Motor neuron (in vitro differentiated cells): Measurements from ENCODE around the gene CNTLN. TPM values are rescaled to one million over a fixed set of nuclear protein-coding genes. Genes with fewer than 3 reads are reported as not detected.
A peak's percentile ranks its signal among the peaks of the same experiment; 100 is the strongest.
"Not testable (repeated sequence)": the region's sequence is repeated elsewhere in the genome, so short reads cannot be mapped to it uniquely, and the experiment has no call there.

Source experiments
- ATAC-seq, 8 experiments: fragments of 200-7000 bp; cut with Tn5 transposase; replicated peaks in 6 of 8; 2 replicates each; pipeline ENCODE4 v1.8.0; 2021; ENCODE audit warnings: mild to moderate bottlenecking in 8 of 8, moderate library complexity in 8 of 8
- H3K27ac ChIP-seq, 2 donors: fragments of 250-450 bp; sonication (Bioruptor Pico); 2 replicates each; pipeline ENCODE4 v1.9.0; 2021; ENCODE audit warnings: antibody characterized with exemption in 2 of 2, mild to moderate bottlenecking in 2 of 2, moderate library complexity in 1 of 2
- H3K4me1 ChIP-seq, 2 donors: fragments of 250-450 bp; sonication (Bioruptor Pico); replicated peaks in 1 of 2; 2 replicates each; pipeline ENCODE4 v1.6.1; 2021; ENCODE audit warnings: antibody characterized with exemption in 2 of 2, mild to moderate bottlenecking in 2 of 2, moderate library complexity in 1 of 2
- H3K4me3 ChIP-seq, 5 donors: fragments of 250-450 bp; sonication (Bioruptor Pico); 2 replicates each; pipeline ENCODE4 v1.9.0; 2021; ENCODE audit warnings: antibody characterized with exemption in 5 of 5, mild to moderate bottlenecking in 5 of 5, moderate library complexity in 4 of 5
- WGBS, 10 experiments: fragments of 450-650 bp; shearing (Covaris generic); methylation state at CpG; one replicate each; pipeline ENCODE4 v1.0.0; 2022; 5-methylcytosine and 5-hydroxymethylcytosine counted together
- in situ Hi-C, 9 experiments: fragments of 400-800 bp; cut with MboI; loops; one replicate each; pipeline ENCODE4 v1.15.0; 2021; ENCODE audit warnings: low sequenced_read_pairs in 9 of 9, low pct_unique_long_range_greater_than_20kb in 2 of 9; ENCODE audit not compliant: unreplicated experiment in 9 of 9
- total RNA-seq, 8 experiments: library from RNA; unstranded; fragments of 300-600 nt; gene quantifications; 2 replicates each; pipeline versions ENCODE4 v1.2.3 to v1.2.4, GENCODE V29; 2022

The CNTLN gene
- total RNA-seq, 8 experiments from 2014 or later = 6.3 to 19.0 (median 9.3) TPM

DNA sequence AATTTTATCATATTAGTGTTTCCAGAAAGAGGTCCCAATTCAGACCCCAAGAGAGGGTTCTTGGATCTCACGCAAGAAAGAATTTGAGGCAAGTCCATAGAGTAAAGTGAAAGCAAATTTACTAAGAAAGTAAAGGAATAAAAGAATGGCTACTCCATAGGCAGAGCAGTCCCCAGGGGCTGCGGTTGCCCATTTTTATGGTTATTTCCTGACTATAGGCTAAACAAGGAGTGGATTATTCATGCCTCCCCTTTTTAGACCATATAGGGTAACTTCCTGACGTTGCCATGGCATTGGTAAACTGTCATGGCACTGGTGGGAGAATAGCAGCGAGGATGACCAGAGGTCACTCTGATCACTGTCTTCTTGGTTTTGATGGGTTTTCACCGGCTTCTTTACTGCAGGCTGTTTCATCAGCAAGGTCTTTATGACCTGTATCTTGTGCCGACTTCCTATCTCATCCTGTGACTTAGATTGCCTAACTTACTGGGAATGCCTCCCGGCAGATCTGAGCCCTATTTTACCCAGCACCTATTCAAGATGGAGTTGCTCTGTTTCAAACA lies 262.4 kb downstream of the CNTLN start:
- in situ Hi-C loops, H3K4me3 ChIP-seq: not testable (repeated sequence)
- peak overlapping the region in 1 of 2 donors; percentile 43 for H3K27ac ChIP-seq
- peaks cover 0 to 18% of the 10 kb centered on the region in 2 donors for H3K4me1 ChIP-seq
- peak in 3 of 8 experiments; percentile 17 to 57 (median 52) for ATAC-seq
- 39 to 100% (median 82%) methylated on average over 1 to 7 of the region's 7 CpGs; no CpG with 5 or more reads in 1 of the 10 experiments for whole genome bisulfite sequencing, 10 experiments

DNA sequence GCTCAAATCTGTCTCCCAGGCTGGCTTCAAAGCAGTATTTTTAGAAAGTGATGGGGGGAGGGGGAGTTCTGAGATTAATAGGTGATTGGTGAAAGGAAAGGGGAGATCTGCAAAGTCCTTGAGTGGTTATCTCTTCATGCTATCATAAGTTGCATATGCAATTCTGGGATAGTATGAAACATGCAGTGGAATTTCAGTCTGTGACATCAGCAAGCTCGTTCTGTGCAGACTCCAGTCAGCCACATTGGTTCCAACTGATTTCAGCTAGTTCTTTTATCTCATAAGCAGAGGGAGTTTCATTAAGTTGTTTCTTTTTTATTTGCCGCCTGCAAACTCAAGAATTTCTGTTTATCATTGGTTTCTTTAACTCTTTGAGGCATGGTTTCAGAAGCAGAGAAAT lies 263.5 kb downstream of the CNTLN start:
- H3K4me1 ChIP-seq = peaks cover 0 to 18% of the 10 kb centered on the region in 2 donors
- peak in 4 of 8 experiments; percentile 32 to 97 (median 77) for ATAC-seq
- in situ Hi-C loops = no loop called here
- no peak overlapping the region for H3K4me3 ChIP-seq
- no peak overlapping the region for H3K27ac ChIP-seq
- WGBS, 10 experiments = 70 to 100% (median 96%) methylated on average over 1 to 2 of the region's 2 CpGs; no CpG with 5 or more reads in 1 of the 10 experiments

GRCh38 chr9:17401858-17402257 lies 267.0 kb downstream of the CNTLN start:
- Histone ChIP-seq H3K27ac (no peak overlapping the region), H3K4me3 (no peak overlapping the region), H3K4me1 (peaks cover 0 to 15% of the 10 kb centered on the region in 2 donors)
- WGBS, 10 experiments = 50 to 100% (median 89%) methylated on average over 1 to 2 of the region's 2 CpGs
- in situ Hi-C loops = no loop called here
- ATAC-seq = peak in 3 of 8 experiments; percentile 32 to 56 (median 40)

- ATAC-seq = peak in 3 of 8 experiments; percentile 28 to 65 (median 40)
- H3K4me1 ChIP-seq = peaks cover 0 to 12% of the 10 kb centered on the region in 2 donors
- 38 to 100% (median 91%) methylated on average over 1 to 2 of the region's 2 CpGs for WGBS, 10 experiments
- in situ Hi-C loops = no loop called here
- no peak overlapping the region for H3K4me3 ChIP-seq
- no peak overlapping the region for H3K27ac ChIP-seq
These were observed 267.5 kb downstream of the CNTLN start for GRCh38 chr9:17402309-17402708.

- Histone ChIP-seq H3K27ac (no peak overlapping the region), H3K4me1 (peaks cover 0 to 2% of the 10 kb centered on the region in 2 donors), H3K4me3 (no peak overlapping the region)
- ATAC-seq = no peak
- in situ Hi-C loops = no loop called here
- 80 to 100% (median 100%) methylated on average over 1 to 6 of the region's 6 CpGs; no CpG with 5 or more reads in 5 of the 10 experiments for WGBS, 10 experiments
These were observed 268.7 kb downstream of the CNTLN start for GRCh38 chr9:17403539-17403938.

GRCh38 chr9:17414986-17415385 lies 280.1 kb downstream of the CNTLN start:
- WGBS, 10 experiments = 0 to 75% (median 45%) methylated on average over 1 to 3 of the region's 3 CpGs
- H3K4me3 ChIP-seq = no peak overlapping the region
- no peaks in the 10 kb centered on the region for H3K4me1 ChIP-seq
- in situ Hi-C loops = no loop called here
- no peak overlapping the region for H3K27ac ChIP-seq
- no peak for ATAC-seq

- ATAC-seq = no peak
- Histone ChIP-seq H3K4me3 (no peak overlapping the region), H3K27ac (no peak overlapping the region), H3K4me1 (no peaks in the 10 kb centered on the region)
- in situ Hi-C loops = no loop called here
- WGBS, 10 experiments = 83 to 100% (median 95%) methylated on average over 1 to 3 of the region's 4 CpGs; no CpG with 5 or more reads in 3 of the 10 experiments
These were observed 288.3 kb downstream of the CNTLN start for GRCh38 chr9:17422994-17423680.

- 81 to 100% (median 100%) methylated on average over 1 to 3 of the region's 4 CpGs; no CpG with 5 or more reads in 3 of the 10 experiments for WGBS, 10 experiments
- in situ Hi-C loops = no loop called here
- Histone ChIP-seq H3K4me3 (no peak overlapping the region), H3K27ac (no peak overlapping the region), H3K4me1 (no peaks in the 10 kb centered on the region)
- ATAC-seq = no peak
These were observed 288.8 kb downstream of the CNTLN start for GRCh38 chr9:17423681-17424011.

DNA sequence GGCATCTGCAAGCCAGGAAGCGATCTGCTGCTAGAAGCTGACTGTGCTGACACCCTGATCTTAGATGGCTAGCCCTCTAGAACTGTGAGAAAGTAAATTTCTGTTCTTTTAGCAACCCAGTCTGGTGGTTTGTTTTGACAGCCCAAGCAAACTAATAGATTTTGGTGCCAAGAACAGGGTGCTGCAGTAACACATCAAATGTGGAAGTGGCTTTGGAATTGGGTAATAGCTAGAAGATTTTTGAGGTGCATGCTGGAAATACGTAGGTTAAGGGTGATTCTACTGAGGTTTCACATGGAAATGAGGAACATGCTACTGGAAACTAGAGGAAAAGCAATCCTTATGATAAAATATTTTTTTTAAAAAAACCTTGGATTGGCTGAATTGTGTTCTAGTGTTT lies 290.5 kb downstream of the CNTLN start:
- WGBS, 10 experiments = 94 to 100% (median 100%) methylated on average over 1 to 2 of the region's 2 CpGs; no CpG with 5 or more reads in 5 of the 10 experiments
- in situ Hi-C loops = loop anchor here in 1 of 9 experiments (25.0 kb wide), 1 partner anchor 313 kb away; no protein-coding TSS in a partner anchor
- H3K4me1 ChIP-seq = no peaks in the 10 kb centered on the region
- no peak overlapping the region for H3K4me3 ChIP-seq
- ATAC-seq = no peak
- H3K27ac ChIP-seq = no peak overlapping the region

GRCh38 chr9:17433526-17433925 lies 298.7 kb downstream of the CNTLN start:
- no peak overlapping the region for H3K27ac ChIP-seq
- WGBS, 10 experiments = 80 to 100% (median 99%) methylated on average over 1 to 5 of the region's 6 CpGs; no CpG with 5 or more reads in 2 of the 10 experiments
- in situ Hi-C loops = loop anchor here in 1 of 9 experiments (25.0 kb wide), 1 partner anchor 321 kb away; no protein-coding TSS in a partner anchor

DNA sequence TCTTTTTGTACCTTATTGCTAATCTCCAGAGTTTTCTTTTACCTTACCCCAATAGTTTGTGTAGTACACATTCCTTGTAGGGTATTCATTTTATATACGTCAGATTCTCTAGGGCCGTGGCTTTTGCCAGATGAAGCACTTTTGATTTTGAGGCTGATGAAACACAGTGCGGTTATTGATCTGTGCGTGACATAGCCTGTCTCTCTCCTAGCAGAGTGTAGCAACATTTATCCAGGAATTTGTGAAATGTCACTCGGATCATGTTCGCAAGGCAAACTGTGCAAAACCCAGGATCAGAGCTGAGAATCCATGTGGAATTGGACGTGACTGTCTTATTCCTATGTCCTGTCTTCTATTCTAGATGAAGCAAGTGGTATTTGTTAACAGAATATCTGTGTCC lies 302.0 kb downstream of the CNTLN start:
- peak in 3 of 8 experiments; percentile 25 to 42 (median 37) for ATAC-seq
- no peak overlapping the region for H3K4me3 ChIP-seq
- H3K4me1 ChIP-seq = peaks cover 0 to 4% of the 10 kb centered on the region in 2 donors
- 73 to 100% (median 89%) methylated on average over 2 to 6 of the region's 7 CpGs for WGBS, 10 experiments
- no peak overlapping the region for H3K27ac ChIP-seq
- in situ Hi-C loops = loop anchor here in 1 of 9 experiments (25.0 kb wide), 1 partner anchor 325 kb away; no protein-coding TSS in a partner anchor

More at GRCh38 chr9:17433526-17433925, 298.7 kb downstream of the CNTLN start:
- H3K4me3 ChIP-seq = no peak overlapping the region
- peaks cover 0 to 4% of the 10 kb centered on the region in 2 donors for H3K4me1 ChIP-seq
- no peak for ATAC-seq

DNA sequence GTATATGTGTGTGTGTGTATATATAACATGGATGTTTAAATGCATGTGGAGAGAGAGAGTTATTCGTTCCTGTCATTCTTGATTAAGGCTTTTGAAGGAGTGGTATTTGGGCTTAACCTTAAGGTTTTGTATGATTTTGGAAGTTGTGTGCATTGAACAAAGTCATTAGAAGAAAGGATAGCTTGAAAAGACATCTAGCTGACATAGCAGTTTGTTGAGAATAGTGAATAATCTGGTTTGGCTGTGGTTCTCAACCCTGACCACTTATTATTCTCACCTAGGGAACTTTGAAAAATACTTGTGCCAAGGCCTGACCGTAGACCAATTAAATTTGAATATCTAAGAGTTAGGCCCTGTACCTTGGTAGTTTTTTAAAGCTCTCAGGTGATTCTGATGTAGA lies 303.0 kb downstream of the CNTLN start:
- no peak for ATAC-seq

GRCh38 chr9:17445126-17445525 lies 310.3 kb downstream of the CNTLN start:
- H3K4me1 ChIP-seq, H3K27ac ChIP-seq, ATAC-seq, H3K4me3 ChIP-seq: not testable (repeated sequence)
- 0 to 100% (median 64%) methylated on average over 1 to 3 of the region's 3 CpGs; no CpG with 5 or more reads in 1 of the 10 experiments for WGBS, 10 experiments
- in situ Hi-C loops = loop anchor here in 1 of 9 experiments (25.0 kb wide), 1 partner anchor 333 kb away; no protein-coding TSS in a partner anchor

More for the DNA sequence above, 303.0 kb downstream of the CNTLN start:
- peaks cover 0 to 4% of the 10 kb centered on the region in 2 donors for H3K4me1 ChIP-seq
- no peak overlapping the region for H3K4me3 ChIP-seq
- H3K27ac ChIP-seq = no peak overlapping the region
- 77 to 100% (median 98%) methylated on average over 1 to 2 of the region's 2 CpGs; no CpG with 5 or more reads in 2 of the 10 experiments for WGBS, 10 experiments
- in situ Hi-C loops = loop anchor here in 1 of 9 experiments (25.0 kb wide), 1 partner anchor 326 kb away; no protein-coding TSS in a partner anchor
